ENCODE results near the gene INS. TPM values are rescaled to one million over a fixed set of nuclear protein-coding genes. Genes with fewer than 3 reads are reported as not detected.

The INS gene
- polyA plus RNA-seq, 3 donors: not detected

GRCh38 chr11:2138431-2139122 is 22.4 kb downstream of the INS start:
- no peak for DNase-seq (ENCODE audit: extremely low read depth in 1 of 11, low read depth in 9 of 11, low spot score in 4 of 11)

- DNase-seq (ENCODE audit: extremely low read depth in 1 of 11, low read depth in 9 of 11, low spot score in 4 of 11): no peak
These were observed 23.0 kb downstream of the INS start for GRCh38 chr11:2138068-2138430.

- peak in 9 of 11 donors; percentile 66 to 85 (median 78) for DNase-seq (ENCODE audit: extremely low read depth in 1 of 11, low read depth in 9 of 11, low spot score in 4 of 11)
These were observed 23.6 kb downstream of the INS start for GRCh38 chr11:2137202-2138067.

GRCh38 chr11:2136952-2137201 is 24.1 kb downstream of the INS start:
- DNase-seq (ENCODE audit: extremely low read depth in 1 of 11, low read depth in 9 of 11, low spot score in 4 of 11): no peak

- no peak for DNase-seq (ENCODE audit: extremely low read depth in 1 of 11, low read depth in 9 of 11, low spot score in 4 of 11)
These were observed 24.6 kb downstream of the INS start for GRCh38 chr11:2136209-2136951.

GRCh38 chr11:2135648-2136201 is 25.3 kb downstream of the INS start:
- no peak for DNase-seq (ENCODE audit: extremely low read depth in 1 of 11, low read depth in 9 of 11, low spot score in 4 of 11)

GRCh38 chr11:2135018-2135569 is 25.9 kb downstream of the INS start:
- DNase-seq (ENCODE audit: extremely low read depth in 1 of 11, low read depth in 9 of 11, low spot score in 4 of 11): no peak

GRCh38 chr11:2134022-2135010 is 26.7 kb downstream of the INS start:
- DNase-seq (ENCODE audit: extremely low read depth in 1 of 11, low read depth in 9 of 11, low spot score in 4 of 11): no peak

- no peak for DNase-seq (ENCODE audit: extremely low read depth in 1 of 11, low read depth in 9 of 11, low spot score in 4 of 11)
These were observed 27.6 kb downstream of the INS start for GRCh38 chr11:2133241-2134021.

- no peak for DNase-seq (ENCODE audit: extremely low read depth in 1 of 11, low read depth in 9 of 11, low spot score in 4 of 11)
These were observed 28.2 kb downstream of the INS start for GRCh38 chr11:2132874-2133240.

GRCh38 chr11:2132246-2132645 is 28.8 kb downstream of the INS start:
- DNase-seq (ENCODE audit: extremely low read depth in 1 of 11, low read depth in 9 of 11, low spot score in 4 of 11): no peak

- DNase-seq (ENCODE audit: extremely low read depth in 1 of 11, low read depth in 9 of 11, low spot score in 4 of 11): no peak
These were observed 29.4 kb downstream of the INS start for GRCh38 chr11:2131371-2132236.

GRCh38 chr11:2130881-2131352 is 30.1 kb downstream of the INS start:
- no peak for DNase-seq (ENCODE audit: extremely low read depth in 1 of 11, low read depth in 9 of 11, low spot score in 4 of 11)

GRCh38 chr11:2129699-2130366 is 31.2 kb downstream of the INS start:
- DNase-seq (ENCODE audit: extremely low read depth in 1 of 11, low read depth in 9 of 11, low spot score in 4 of 11): no peak

- no peak for DNase-seq (ENCODE audit: extremely low read depth in 1 of 11, low read depth in 9 of 11, low spot score in 4 of 11)
These were observed 31.7 kb downstream of the INS start for GRCh38 chr11:2129308-2129698.
